Suprapubic skin (tissue), 4 donors: ENCODE data around the gene PTBP2. TPM values are rescaled to one million over a fixed set of nuclear protein-coding genes. Genes with fewer than 3 reads are reported as not detected.

Experiments
- DNase-seq, 2 donors: peaks; one replicate each; pipeline ENCODE4 v3.0.0-alpha.2; 2019; ENCODE audit warnings: low spot score in 2 of 2
- H3K27ac ChIP-seq: fragments of 200-600 bp; sonication (generic); one replicate; pipeline ENCODE4 v1.5.1; 2019
- H3K27me3 ChIP-seq: fragments of 200-600 bp; sonication (generic); one replicate; pipeline ENCODE4 v1.5.1; 2019
- H3K36me3 ChIP-seq: fragments of 200-600 bp; sonication (generic); one replicate; pipeline ENCODE4 v1.5.1; 2019
- H3K4me1 ChIP-seq: fragments of 200-600 bp; sonication (generic); one replicate; pipeline ENCODE4 v1.5.1; 2019
- H3K4me3 ChIP-seq: fragments of 200-600 bp; sonication (generic); one replicate; pipeline ENCODE4 v1.5.1; 2019; ENCODE audit warnings: mild to moderate bottlenecking
- H3K9me3 ChIP-seq: fragments of 200-600 bp; sonication (generic); one replicate; pipeline ENCODE4 v1.5.1; 2019
- CTCF ChIP-seq, 2 donors: fragments of 200-600 bp in 1 of 2; fragments of 450-650 bp in 1 of 2; sonication (generic) in 1 of 2; IDR thresholded peaks; one replicate each; pipeline ENCODE4 v1.5.1; 2016 to 2019; ENCODE audit warnings: antibody characterized with exemption in 2 of 2, mild to moderate bottlenecking in 1 of 2, moderate library complexity in 1 of 2
- EP300 ChIP-seq: sonication (generic); formaldehyde crosslinking; IDR thresholded peaks from one replicate; pipeline ENCODE4 v1.6.1; 2017; ENCODE audit warnings: antibody characterized with exemption
- POLR2A ChIP-seq, 2 donors: fragments of 450-650 bp; IDR thresholded peaks; one replicate each; pipeline ENCODE4 v1.6.1; 2017; ENCODE audit warnings: antibody characterized with exemption in 2 of 2, mild to moderate bottlenecking in 2 of 2, moderate library complexity in 2 of 2
- POLR2AphosphoS5 ChIP-seq, 3 donors: sonication (generic); formaldehyde crosslinking; IDR thresholded peaks; one replicate each; pipeline ENCODE4 v1.6.1; 2017; ENCODE audit warnings: antibody characterized with exemption in 3 of 3
- WGBS: methylation state at CpG from one replicate; pipeline ENCODE4 v1.1.5; 2018; 5-methylcytosine and 5-hydroxymethylcytosine counted together
- total RNA-seq, 4 donors: library from RNA; depleted of rRNA; stranded (reverse); fragments of >200 nt; gene quantifications; one replicate each; pipeline ENCODE4 v1.1.0, GENCODE V29; 2016

The PTBP2 gene
- total RNA-seq, 4 donors from 2014 or later = 9.8 to 66.5 (median 23.2) TPM

GRCh38 chr1:96764469-96764868 lies 42.9 kb downstream of the PTBP2 start:
- no peak for DNase-seq
- Histone ChIP-seq H3K27ac (no peak overlapping the region), H3K27me3 (no peaks in the 10 kb centered on the region), H3K4me1 (no peaks in the 10 kb centered on the region), H3K36me3 (no peaks in the 10 kb centered on the region), H3K9me3 (no peaks in the 10 kb centered on the region), H3K4me3 (no peak overlapping the region)
- TF ChIP-seq CTCF (IDR thresholded peaks at IDR 0.05) = no peak
- no peak for TF ChIP-seq POLR2AphosphoS5 (IDR thresholded peaks at IDR 0.05)
- no peak for TF ChIP-seq EP300
- TF ChIP-seq POLR2A (IDR thresholded peaks at IDR 0.05) = no peak

GRCh38 chr1:96771847-96772246 lies 50.3 kb downstream of the PTBP2 start:
- Histone ChIP-seq H3K27me3 (no peaks in the 10 kb centered on the region), H3K27ac (no peak overlapping the region), H3K9me3 (no peaks in the 10 kb centered on the region), H3K4me3 (no peak overlapping the region), H3K4me1 (no peaks in the 10 kb centered on the region), H3K36me3 (peaks cover 22% of the 10 kb centered on the region)
- TF ChIP-seq EP300 (no peak), POLR2AphosphoS5 (IDR thresholded peaks at IDR 0.05) (no peak), CTCF (IDR thresholded peaks at IDR 0.05) (no peak), POLR2A (IDR thresholded peaks at IDR 0.05) (no peak)
- no peak for DNase-seq
- 86% methylated on average over 2 of the region's 2 CpGs for WGBS

- H3K4me1 ChIP-seq = no peaks in the 10 kb centered on the region
- H3K27me3 ChIP-seq = no peaks in the 10 kb centered on the region
- no peaks in the 10 kb centered on the region for H3K9me3 ChIP-seq
- no peak overlapping the region for H3K4me3 ChIP-seq
- no peak for TF ChIP-seq POLR2A (IDR thresholded peaks at IDR 0.05)
- no peak for TF ChIP-seq EP300
- no peak for TF ChIP-seq CTCF (IDR thresholded peaks at IDR 0.05)
- TF ChIP-seq POLR2AphosphoS5 (IDR thresholded peaks at IDR 0.05) = no peak
- no peak for DNase-seq
- no peak overlapping the region for H3K27ac ChIP-seq
- WGBS = 94% methylated on average over 1 of the region's 1 CpG
- H3K36me3 ChIP-seq = peaks cover 22% of the 10 kb centered on the region
Observed at GRCh38 chr1:96772349-96772748, 50.8 kb downstream of the PTBP2 start.

GRCh38 chr1:96772972-96773371 lies 51.4 kb downstream of the PTBP2 start:
- no peak overlapping the region for H3K4me3 ChIP-seq
- no peak overlapping the region for H3K27ac ChIP-seq
- 96% methylated on average over 4 of the region's 4 CpGs for WGBS
- no peaks in the 10 kb centered on the region for H3K9me3 ChIP-seq
- H3K27me3 ChIP-seq = no peaks in the 10 kb centered on the region
- peaks cover 22% of the 10 kb centered on the region for H3K36me3 ChIP-seq
- H3K4me1 ChIP-seq = no peaks in the 10 kb centered on the region
- DNase-seq = no peak
- TF ChIP-seq POLR2A (IDR thresholded peaks at IDR 0.05) = no peak
- no peak for TF ChIP-seq POLR2AphosphoS5 (IDR thresholded peaks at IDR 0.05)
- TF ChIP-seq CTCF (IDR thresholded peaks at IDR 0.05) = no peak

- DNase-seq = no peak
- Histone ChIP-seq H3K4me1 (no peaks in the 10 kb centered on the region), H3K27ac (no peak overlapping the region), H3K27me3 (no peaks in the 10 kb centered on the region), H3K4me3 (no peak overlapping the region), H3K36me3 (peaks cover 69% of the 10 kb centered on the region), H3K9me3 (no peaks in the 10 kb centered on the region)
- TF ChIP-seq POLR2A (IDR thresholded peaks at IDR 0.05) (no peak), CTCF (IDR thresholded peaks at IDR 0.05) (no peak), POLR2AphosphoS5 (IDR thresholded peaks at IDR 0.05) (no peak), EP300 (no peak)
Observed at GRCh38 chr1:96782206-96782605, 60.6 kb downstream of the PTBP2 start.
